Muscle of back (tissue), 11 donors: ENCODE measurements around the gene HSFX2. TPM values are rescaled to one million over a fixed set of nuclear protein-coding genes. Genes with fewer than 3 reads are reported as not detected.
"Not testable (repeated sequence)": the region's sequence is repeated elsewhere in the genome, so short reads cannot be mapped to it uniquely, and the experiment has no call there.

Experiments used
- DNase-seq, 3 donors: peaks; one replicate each; pipeline versions ENCODE4 v3.0.0 to v3.0.0-alpha.2; 2013
- polyA plus RNA-seq, 10 donors: library from polyadenylated mRNA; unstranded; fragments of 120-200 nt; gene quantifications; one replicate each; pipeline ENCODE4 v1.2.1, GENCODE V29; 2013; ENCODE audit not compliant: insufficient read length in 10 of 10

HSFX2 gene
- polyA plus RNA-seq, 10 donors: 0.31 to 1.6 (median 1.0) TPM; not detected in 5

DNA sequence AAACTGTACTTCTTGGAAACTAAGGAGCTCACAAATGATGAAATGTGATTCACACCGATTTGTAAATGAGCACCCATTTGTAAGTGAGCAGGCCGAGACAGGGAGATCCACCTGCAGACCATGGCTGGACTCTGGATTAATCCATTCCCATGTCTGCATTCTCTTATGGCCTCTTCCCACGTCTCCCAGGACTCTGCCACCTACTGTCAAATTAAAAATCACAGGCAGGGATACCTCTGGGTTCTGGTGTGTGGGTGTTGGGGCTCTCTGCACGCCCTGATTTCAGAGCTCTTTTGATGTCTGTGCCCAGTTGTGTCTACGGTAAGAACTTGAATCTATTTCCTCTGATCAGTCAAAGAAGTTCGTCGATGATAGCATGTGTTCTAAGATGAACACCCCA lies 4.1 kb downstream of the HSFX2 start:
- DNase-seq: not testable (repeated sequence)

DNA sequence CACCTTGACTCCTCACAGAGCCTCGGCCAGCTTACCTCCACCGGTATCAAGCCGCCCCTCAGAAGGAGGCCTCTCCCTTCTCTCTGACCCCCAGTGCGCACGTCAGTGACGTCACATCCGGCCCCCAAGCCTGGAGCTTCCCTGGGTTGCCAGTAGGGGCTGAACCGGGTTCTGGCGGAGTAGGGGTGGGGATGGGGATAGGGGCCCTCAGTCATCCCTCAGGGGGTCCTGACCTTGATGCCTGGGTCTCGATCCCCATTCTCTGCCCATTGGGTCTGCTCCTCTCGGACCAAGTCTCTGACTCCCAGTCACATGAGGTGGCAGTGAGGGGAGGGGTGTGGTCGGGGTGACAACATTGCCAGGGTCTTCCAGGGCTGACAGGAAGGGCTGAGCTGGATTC lies 7.8 kb downstream of the HSFX2 start, which contains the start of gene MAGEA9B:
MAGEA9B (minus strand) TSS at position 101 of the 400 bp plus-strand sequence. CDS start 4,280 bp downstream, outside the sequence.
- not testable (repeated sequence) for DNase-seq

DNA sequence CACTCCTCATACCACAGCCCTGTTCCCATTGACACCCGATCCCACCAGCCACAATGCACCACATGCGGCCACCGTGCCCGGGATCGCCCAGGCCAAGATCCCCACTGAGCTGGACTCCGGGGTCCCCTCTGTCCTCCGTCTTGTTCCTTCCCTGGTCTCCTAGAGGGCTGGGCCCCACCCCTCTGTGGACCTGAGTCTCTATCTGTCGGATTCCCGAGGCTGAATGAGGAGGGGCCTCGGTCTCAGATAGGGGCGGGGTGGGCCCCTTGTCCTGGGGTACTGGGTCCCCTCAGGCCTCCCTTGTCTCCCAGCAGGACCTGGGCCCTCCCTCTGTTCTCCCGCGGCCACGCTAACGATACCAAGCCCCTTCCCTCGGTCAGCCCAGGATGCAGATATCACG lies 9.5 kb downstream of the HSFX2 start:
- DNase-seq: not testable (repeated sequence)

DNA sequence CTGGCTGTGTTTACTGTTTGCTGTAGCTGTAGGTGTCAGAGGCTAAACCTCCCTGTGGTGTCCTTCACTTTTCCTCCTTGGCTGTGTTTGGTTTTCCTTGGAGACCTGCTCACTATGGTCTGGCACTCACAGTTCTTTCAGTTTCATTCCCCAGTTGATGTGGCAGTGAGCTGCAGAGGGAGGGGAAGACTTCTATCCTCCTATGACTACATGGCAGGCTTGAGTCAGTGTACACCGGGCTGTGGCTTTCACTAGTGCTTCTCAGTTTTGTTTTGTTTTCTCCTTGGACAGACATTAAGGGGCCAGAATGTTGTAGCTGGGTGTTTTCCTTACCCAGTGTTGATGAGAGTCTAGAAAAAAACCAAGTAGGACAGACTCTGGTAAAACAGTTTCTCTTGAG lies 21.7 kb downstream of the HSFX2 start:
- DNase-seq: not testable (repeated sequence)

DNA sequence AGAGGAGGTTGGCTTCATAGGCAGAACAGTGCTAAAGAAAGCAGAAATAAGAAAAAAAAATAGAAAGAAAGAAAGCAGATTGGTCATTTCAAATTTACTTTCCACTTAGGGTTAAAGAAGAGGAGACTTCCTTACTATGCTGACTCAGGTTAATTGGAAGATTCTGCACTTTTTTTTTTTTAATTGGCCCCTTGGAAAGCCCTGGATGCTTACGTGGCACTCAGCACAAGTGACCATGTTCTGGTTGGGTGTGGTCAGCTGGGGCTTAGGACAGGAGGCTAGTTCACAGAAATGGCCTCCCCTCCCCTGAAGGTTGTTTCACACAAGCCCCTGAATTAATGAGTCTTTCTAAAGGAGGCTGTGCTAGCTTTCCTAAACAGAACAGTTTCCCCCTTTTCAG lies 22.4 kb downstream of the HSFX2 start:
- no peak for DNase-seq

DNA sequence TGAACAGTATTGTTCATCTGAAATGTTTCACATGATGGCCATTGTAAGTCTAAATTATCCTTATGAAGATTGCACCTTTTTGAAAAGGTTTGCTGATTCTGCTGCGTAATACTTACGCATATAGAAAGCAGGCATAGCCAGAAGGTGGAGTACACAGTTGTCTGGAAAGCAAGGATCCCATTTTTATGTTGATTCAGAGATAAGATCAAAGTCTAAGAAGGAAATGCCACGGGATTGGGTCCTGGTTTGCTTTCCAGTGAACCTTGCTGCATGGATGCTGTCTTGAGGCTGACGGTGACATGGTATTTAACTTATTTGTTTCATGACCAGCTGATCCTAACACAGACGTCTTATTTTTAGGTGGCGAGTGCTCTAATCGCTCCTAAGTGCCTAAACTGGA lies 23.3 kb downstream of the HSFX2 start:
- DNase-seq: no peak

DNA sequence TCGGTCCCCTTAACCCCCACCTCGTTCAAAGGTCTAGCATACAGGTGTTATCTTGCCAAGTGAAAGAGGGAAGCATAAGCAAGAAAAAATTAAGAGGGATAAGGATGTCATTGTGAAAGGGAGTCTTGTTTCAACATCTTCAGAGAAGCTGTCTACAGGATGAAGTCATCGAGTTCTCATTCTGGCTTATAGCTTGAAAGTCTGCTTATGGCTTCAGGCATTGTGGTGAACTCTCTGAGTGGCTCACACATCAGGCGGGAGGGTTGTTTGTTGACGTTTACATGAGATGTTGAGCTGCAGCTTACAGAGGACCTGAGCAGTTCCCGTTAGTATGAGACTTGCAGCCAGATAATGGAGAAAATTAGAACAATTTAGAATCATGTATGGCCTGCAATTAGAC lies 24.4 kb downstream of the HSFX2 start:
- DNase-seq: no peak

DNA sequence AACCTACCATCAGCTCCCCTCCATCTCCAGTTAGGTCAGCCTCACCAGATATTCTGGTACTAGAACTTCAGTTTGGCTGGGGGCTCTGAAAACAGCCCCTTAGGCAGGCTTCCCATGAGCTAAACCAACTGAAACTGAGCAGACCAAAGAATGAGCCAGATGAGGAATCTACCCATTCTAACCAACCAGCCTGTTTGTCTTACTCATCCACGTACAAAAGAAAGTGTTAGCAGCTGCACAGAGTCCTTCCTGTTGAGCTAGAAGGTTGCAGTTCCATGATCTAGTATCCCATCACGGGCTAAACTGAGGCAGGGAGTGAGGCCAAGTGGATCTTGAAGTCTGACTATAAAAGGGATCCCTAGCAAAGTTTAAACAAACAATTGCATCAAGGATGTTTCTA lies 25.3 kb downstream of the HSFX2 start:
- DNase-seq: no peak

DNA sequence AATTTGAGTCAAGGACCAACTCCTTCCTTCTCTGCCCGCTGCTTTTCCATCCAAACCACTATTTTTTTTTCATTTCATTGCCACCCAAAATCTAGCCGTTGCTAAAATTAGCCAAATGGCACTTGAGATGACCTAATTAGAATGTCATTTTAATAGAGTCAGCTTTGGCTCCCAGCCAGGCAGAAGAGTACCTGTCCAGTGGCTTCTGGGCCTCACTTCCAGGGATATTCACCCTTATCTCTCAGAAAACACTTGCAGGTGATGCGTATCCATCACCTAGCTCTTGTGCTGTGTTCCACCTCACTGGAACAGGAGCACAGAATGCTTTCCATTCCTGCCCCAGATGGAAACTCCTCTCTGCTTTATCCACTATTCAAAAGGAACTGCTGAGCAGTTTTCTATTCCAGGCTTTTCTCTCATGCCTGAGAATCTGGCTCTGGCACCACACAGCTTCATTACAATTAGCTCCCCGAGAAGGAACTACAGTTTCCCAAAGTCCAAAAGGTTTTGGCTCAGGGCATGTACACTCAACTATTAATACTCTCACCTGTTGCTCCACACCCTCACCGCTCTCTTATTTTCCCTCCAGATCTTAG lies 26.3 kb downstream of the HSFX2 start:
- DNase-seq: no peak

DNA sequence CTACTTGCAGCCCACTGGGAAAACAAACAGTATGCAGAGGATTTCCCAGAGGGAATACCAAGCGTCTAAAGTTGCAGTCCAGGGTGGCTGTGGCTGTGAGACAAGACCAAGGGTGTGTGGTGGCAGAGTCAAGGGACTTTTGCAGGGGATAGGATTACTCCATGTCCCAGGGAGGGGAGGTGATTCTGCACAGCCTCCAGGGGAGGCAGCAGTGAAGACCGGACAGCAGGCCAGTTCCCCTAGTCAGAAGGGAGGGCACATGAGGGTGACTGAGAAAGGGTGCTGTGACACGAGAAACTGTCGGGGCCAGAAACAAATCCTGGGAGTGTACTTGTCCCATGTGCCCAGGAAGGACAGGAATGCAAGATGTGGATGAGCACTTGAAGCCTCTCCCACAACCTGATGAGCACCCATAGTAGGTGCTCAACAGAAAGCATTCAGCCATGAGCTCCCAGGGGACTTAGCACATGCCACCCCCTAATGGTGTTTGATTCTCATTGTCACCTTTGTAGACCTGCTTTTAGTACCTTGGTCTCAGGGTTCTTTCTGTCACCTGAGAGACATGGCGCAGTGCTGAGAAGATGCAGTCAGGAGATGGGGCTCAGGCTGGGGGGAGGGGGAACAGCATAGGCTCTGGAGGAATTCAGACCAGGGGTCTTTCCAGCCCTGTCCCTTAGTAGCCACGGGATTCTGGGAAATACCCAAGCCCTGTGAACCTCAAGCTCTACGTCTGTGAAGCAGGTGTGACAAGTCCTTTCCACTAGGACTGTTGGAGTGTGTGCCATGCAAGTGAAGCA lies 27.3 kb downstream of the HSFX2 start:
- no peak for DNase-seq

DNA sequence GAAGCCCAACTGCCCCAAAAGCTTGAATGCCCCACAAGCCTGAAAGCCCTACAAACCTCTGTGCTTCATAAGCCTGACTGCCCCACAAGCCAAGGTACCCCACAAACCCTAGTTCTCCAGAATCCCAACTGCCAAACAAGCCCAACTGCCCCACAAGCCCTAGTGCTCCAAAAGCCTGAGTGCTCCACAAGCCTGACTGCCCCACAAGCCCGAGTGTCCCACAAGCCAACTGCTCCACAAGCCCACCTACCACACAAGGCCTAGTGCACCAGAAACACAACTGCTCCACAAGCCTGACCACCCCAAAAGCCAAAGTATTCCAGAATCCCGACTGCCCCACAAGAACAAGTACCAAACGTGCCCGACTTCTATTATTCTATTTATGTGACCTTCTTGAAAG lies 31.8 kb downstream of the HSFX2 start:
- no peak for DNase-seq

DNA sequence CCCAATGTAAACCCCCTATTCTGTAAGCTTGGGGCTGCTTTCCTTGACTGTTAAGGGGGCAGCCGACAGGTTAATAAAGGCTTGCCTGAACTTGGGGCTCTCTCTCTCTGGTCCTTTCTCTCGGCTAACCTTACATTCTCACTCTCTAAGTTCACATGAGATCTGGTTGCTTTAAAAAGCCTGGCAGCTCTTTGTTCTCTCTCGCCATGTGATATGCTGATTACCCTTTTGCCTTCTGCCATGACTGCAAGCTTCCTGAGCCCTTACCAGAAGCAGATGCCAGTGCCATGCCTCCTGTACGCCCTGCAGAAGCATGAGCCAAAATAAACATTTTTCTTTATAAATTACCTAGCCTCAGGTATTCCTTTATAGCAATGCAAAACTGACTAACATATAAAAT lies 39.9 kb downstream of the HSFX2 start:
- not testable (repeated sequence) for DNase-seq

DNA sequence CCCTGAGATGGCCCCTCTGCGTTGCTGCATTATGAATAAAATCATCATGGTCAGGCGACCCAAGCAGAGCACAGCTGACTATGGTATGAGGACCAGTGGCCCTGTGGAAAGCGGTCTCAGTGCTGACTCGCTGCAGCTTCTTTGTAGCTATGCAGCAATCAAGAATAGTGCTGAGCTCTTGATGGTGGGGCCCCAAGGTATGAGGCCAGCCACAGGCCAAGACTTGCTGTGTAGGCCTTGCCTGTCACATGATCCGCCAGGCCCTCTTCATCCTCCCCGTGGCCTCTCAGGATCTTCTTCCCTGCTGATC lies 43.2 kb downstream of the HSFX2 start:
- DNase-seq: not testable (repeated sequence)

DNA sequence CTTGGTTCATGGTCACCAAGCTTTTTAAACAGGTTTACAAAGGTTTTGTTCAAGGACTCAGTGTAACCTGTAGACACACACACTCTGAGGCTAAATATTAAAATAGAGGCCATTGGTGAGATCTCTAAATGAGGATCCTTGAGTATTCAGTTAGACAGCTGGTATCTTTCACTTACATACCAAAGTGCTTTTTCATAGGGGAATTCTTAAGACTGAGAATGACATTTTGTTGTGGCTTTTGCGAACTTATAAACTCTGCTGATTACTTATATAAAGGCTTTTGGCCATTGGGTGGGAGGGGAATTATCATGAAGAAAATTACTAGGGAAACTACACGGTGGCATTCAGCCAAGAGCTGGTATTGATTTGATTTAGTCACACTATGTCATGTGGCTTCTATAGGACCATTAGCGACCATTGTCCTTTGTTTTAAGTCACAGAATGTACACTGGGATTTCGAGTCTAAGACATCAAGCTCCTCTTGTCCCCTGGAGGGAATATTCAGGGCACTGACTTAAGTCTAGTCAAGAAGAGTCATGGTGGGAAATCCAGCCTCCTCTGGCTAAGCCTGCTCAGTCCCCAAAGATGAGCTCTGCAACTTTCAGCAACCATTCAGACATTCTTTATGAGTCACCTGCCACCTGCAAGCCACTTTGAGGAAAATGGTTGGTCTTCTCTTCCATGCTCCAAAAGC lies 43.7 kb downstream of the HSFX2 start:
- not testable (repeated sequence) for DNase-seq

DNA sequence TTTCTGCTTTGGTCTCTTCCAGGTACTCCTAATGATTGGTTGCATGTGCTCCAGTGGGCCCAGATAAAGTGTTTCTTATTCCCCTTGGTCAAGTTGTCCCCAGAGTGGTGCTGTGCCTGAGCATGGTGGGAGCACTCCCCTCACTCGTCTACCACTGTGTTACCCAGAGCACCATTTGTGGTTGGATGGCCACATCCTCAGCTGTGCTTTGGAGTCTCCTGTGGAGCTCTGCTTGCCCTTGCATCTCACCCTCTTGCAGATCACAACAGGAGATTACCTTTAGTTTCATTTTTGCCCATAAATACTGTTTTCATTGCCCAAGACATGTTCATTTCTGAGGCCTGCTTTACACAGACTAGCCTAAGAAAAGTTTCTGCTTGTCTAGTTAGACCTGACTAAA lies 44.7 kb downstream of the HSFX2 start:
- DNase-seq: not testable (repeated sequence)

DNA sequence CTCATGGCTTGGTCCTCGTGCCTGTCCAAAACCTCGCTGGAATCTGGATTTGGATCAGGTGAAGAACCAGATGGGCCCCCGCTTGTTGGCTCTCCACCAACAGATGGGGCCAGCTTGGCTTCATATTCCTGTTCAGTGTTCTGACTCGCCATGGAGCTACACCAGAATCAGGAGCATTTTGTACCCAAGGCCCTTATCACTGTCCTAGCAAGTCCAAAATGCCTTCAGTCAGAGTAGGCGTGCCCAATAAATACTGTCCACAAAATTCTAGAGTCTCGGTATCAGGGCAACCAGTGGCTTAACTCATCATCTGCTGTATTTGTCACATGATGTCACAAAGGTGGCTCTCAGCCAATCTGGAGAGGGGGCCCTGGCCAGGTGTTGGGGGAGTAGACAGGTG lies 45.4 kb downstream of the HSFX2 start, which contains the start of gene HSFX3:
HSFX3 (minus strand) TSS at position 224 of the 400 bp plus-strand sequence; CDS start at position 152, 72 bp downstream.
- not testable (repeated sequence) for DNase-seq

DNA sequence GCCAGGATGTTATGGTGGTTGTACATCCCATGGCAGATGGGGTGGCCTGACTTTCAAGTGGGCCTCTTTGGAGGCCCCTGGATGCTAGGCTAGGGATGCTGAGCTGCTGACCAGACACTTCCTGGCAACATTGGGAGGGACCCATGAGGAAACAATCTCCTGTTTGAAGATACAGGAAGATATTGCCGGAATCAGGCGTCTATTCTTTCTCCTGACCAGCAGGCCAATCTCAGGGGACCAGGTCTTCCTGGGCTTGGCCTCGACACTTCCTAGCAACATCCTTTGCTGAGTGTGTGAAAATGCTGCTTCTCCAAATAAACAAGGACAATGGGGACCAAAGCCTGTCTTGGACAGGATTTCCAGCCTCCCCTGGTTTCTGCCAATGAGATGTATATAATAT lies 47.3 kb downstream of the HSFX2 start:
- DNase-seq: not testable (repeated sequence)

DNA sequence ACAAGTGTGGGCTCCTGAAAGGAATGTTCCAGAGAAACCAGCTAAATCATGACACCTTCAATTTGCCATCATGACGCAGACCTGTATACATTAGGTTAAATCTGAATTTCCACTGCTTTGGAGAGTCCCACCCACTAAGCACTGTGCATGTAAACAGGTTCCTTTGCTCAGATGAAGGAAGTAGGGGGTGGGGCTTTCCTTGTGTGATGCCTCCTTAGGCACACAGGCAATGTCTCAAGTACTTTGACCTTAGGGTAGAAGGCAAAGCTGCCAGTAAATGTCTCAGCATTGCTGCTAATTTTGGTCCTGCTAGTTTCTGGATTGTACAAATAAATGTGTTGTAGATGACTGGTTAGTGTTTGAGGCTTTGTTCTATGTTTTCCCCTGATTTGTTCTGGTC lies 48.2 kb downstream of the HSFX2 start:
- DNase-seq: not testable (repeated sequence)

DNA sequence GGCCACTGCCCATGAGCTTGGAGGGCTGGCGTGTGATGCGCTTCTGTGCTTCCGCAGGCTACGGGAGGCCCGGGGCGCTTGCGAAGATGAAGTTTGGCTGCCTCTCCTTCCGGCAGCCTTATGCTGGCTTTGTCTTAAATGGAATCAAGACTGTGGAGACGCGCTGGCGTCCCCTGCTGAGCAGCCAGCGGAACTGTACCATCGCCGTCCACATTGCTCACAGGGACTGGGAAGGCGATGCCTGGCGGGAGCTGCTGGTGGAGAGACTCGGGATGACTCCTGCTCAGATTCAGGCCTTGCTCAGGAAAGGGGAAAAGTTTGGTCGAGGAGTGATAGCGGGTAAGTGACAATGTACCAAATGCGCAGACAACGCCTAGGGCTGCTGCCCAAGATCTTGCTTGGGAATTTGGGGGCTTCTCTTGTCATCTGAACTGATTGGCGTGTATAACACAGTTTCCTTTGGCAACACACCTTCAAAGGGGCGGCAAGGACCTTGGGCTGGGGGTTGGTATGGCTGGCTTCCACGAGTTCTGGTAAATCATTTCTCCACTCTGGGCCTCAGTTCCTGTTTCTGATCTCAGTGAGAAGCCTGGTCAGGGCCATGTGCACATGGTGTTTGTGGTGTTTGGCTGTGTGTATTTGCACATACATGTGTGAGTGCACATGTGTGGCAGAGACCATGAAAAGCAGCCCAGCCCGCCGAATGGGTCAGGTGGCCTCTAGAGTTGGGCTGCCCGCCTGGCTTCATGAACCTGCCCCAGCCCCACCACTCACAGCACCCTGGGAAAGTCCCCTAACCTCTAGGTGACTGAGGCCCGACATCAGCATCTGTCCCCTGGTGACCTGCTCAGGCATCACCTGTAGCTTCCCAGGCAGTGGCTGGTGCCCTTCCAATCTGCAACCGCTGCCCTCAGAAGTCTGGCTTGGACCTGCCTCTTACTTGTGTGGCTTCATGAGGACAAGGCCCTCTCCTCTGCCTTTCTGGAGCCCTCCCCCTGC lies 49.3 kb downstream of the HSFX2 start:
- not testable (repeated sequence) for DNase-seq
